Omental fat pad (tissue), 4 donors: ENCODE measurements around the gene STX4. TPM values are rescaled to one million over a fixed set of nuclear protein-coding genes. Genes with fewer than 3 reads are reported as not detected.
A peak's percentile ranks its signal among the peaks of the same experiment; 100 is the strongest.

Experiments
- ATAC-seq: fragments of 150-250 bp; one replicate; pipeline ENCODE4 v1.9.1; 2016; ENCODE audit warnings: mild to moderate bottlenecking, moderate library complexity; ENCODE audit not compliant: low FRiP score
- DNase-seq: peaks from one replicate; pipeline ENCODE4 v3.0.0-alpha.2; 2019; ENCODE audit warnings: low spot score
- total RNA-seq, 4 donors: library from RNA; depleted of rRNA; stranded (reverse); fragments of >200 nt; gene quantifications; one replicate each; pipeline ENCODE4 v1.1.0, GENCODE V29; 2016
- TF ChIP-seq, protein P1 (sequence below), 3 donors: fragments of 450-650 bp; IDR thresholded peaks; one replicate each; pipeline ENCODE4 v1.5.1; 2016 to 2017; ENCODE audit warnings: antibody characterized with exemption in 3 of 3, mild to moderate bottlenecking in 3 of 3, moderate library complexity in 2 of 3

The STX4 gene
- total RNA-seq, 4 donors from 2014 or later: 40.9 to 93.7 (median 66.8) TPM

- ATAC-seq (no peak), DNase-seq (no peak)
- TF ChIP-seq, protein P1, sequence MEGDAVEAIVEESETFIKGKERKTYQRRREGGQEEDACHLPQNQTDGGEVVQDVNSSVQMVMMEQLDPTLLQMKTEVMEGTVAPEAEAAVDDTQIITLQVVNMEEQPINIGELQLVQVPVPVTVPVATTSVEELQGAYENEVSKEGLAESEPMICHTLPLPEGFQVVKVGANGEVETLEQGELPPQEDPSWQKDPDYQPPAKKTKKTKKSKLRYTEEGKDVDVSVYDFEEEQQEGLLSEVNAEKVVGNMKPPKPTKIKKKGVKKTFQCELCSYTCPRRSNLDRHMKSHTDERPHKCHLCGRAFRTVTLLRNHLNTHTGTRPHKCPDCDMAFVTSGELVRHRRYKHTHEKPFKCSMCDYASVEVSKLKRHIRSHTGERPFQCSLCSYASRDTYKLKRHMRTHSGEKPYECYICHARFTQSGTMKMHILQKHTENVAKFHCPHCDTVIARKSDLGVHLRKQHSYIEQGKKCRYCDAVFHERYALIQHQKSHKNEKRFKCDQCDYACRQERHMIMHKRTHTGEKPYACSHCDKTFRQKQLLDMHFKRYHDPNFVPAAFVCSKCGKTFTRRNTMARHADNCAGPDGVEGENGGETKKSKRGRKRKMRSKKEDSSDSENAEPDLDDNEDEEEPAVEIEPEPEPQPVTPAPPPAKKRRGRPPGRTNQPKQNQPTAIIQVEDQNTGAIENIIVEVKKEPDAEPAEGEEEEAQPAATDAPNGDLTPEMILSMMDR (IDR thresholded peaks at IDR 0.05): no peak
Observed at GRCh38 chr16:31061126-31061812, 27.9 kb downstream of the STX4 start.

- TF ChIP-seq, protein P1 (IDR thresholded peaks at IDR 0.05): no peak
- ATAC-seq (no peak), DNase-seq (no peak)
Observed at GRCh38 chr16:31061813-31062440, 28.6 kb downstream of the STX4 start.

DNA sequence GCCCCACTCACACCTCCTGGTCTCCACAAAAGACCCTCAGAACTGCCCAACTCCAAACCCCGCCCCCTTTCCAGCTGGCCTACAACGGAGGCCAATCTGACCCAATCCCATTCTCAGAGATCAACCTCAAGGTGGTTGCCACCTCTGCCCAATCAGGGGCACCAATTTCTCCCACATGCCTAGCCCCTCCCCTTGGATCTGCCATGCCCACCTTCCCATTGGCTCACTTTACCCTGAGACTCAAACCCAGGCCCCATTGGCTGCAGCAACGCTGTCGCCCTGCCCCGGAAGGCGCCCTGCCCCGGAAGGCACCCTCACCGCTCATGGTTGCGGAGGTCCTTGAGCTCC is 30.1 kb downstream of the STX4 start:
- TF ChIP-seq, protein P1 (IDR thresholded peaks at IDR 0.05): no peak
- ATAC-seq: no peak
- no peak for DNase-seq

- ATAC-seq (no peak), DNase-seq (no peak)
- TF ChIP-seq, protein P1 (IDR thresholded peaks at IDR 0.05): no peak
Observed at GRCh38 chr16:31063843-31064611, 30.7 kb downstream of the STX4 start.

GRCh38 chr16:31064882-31065461 is 31.6 kb downstream of the STX4 start:
- DNase-seq (peak; percentile 31), ATAC-seq (peak; percentile 94)
- TF ChIP-seq, protein P1 (IDR thresholded peaks at IDR 0.05): no peak

- DNase-seq (no peak), ATAC-seq (no peak)
- TF ChIP-seq, protein P1 (IDR thresholded peaks at IDR 0.05): no peak
Observed at GRCh38 chr16:31067342-31067741, 34.0 kb downstream of the STX4 start.
